ENCODE measurements around the gene RBM38.
"Not testable (repeated sequence)": the region's sequence is repeated elsewhere in the genome, so short reads cannot be mapped to it uniquely, and the experiment has no call there.

RBM38 gene

GRCh38 chr20:57417051-57417689 lies 26.0 kb downstream of the RBM38 start:
- no peak for DNase-seq (ENCODE audit: low read depth in 1 of 2, low spot score in 1 of 2)

GRCh38 chr20:57417830-57418780 lies 26.9 kb downstream of the RBM38 start:
- DNase-seq (ENCODE audit: low read depth in 1 of 2, low spot score in 1 of 2), result no peak

DNA sequence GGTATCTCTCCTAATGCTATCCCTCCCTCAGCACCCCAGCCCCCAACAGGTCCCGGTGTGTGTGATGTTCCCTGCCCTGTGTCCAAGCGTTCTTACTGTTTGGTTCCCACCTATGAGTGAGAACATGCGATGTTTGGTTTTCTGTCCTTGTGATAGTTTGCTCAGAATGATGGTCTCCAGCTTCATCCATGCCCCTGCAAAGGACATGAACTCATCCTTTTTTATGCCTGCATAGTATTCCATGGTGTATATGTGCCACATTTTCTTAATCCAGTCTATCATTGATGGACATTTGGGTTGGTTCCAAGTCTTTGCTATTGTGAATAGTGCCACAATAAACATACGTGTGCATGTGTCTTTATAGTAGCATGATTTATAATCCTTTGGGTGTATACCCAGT lies 28.3 kb downstream of the RBM38 start:
- not testable (repeated sequence) for DNase-seq (ENCODE audit: low read depth in 1 of 2, low spot score in 1 of 2)

DNA sequence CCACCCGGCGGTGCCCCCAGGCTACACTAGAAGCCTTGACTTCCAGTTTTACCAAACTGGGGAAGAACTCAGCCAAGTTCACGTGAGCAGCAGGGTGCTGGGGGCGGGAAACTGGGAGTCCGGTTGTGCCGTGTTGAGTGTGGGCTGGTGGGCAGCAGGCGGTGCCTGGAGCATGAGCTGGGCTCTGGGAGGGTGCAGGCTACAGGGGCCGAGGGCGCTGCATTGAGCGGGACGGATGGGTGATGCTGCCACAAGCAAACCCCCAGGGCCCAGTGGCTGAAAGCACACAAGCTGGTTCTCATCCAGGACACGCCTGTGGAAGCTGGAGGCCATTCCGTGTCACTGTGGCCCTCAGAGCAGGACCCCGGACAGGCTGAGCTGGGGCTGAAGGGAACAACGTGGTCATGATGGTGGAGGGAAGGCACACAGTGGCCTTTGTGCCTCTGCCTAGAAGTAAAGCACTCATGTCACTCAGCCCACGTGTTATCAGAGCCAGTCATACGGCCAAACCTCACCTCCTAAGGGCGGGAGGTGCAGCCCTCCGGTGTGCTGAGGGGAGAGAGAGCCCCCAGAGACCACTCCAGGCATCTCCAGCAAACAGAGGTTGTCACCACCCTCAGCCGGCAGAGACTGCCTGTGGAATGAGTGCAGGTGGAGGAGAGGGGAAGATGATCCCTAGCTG lies 29.5 kb downstream of the RBM38 start:
- DNase-seq (ENCODE audit: low read depth in 1 of 2, low spot score in 1 of 2), result no peak

GRCh38 chr20:57421253-57422220 lies 30.3 kb downstream of the RBM38 start:
- DNase-seq (ENCODE audit: low read depth in 1 of 2, low spot score in 1 of 2), result no peak

DNA sequence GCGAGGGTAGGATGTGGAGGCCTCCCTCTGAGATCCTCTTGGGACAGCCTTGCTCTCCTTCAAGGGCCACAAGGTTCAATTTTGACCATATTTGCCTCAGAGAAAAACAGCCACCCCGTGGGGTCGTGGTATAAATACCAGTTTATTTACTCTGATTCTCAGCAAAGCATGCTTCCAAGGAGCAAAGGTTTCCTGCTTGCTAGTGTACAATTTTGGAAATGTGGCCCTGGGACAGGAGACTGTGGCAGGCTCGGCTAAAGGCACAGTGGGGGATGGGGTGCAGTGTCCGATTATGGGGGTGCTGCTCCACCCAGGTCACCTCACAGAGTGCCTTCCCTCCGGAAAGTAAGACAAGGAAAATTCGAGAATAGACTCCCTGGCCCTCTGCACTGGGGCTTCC lies 31.1 kb downstream of the RBM38 start:
- no peak for DNase-seq (ENCODE audit: low read depth in 1 of 2, low spot score in 1 of 2)

DNA sequence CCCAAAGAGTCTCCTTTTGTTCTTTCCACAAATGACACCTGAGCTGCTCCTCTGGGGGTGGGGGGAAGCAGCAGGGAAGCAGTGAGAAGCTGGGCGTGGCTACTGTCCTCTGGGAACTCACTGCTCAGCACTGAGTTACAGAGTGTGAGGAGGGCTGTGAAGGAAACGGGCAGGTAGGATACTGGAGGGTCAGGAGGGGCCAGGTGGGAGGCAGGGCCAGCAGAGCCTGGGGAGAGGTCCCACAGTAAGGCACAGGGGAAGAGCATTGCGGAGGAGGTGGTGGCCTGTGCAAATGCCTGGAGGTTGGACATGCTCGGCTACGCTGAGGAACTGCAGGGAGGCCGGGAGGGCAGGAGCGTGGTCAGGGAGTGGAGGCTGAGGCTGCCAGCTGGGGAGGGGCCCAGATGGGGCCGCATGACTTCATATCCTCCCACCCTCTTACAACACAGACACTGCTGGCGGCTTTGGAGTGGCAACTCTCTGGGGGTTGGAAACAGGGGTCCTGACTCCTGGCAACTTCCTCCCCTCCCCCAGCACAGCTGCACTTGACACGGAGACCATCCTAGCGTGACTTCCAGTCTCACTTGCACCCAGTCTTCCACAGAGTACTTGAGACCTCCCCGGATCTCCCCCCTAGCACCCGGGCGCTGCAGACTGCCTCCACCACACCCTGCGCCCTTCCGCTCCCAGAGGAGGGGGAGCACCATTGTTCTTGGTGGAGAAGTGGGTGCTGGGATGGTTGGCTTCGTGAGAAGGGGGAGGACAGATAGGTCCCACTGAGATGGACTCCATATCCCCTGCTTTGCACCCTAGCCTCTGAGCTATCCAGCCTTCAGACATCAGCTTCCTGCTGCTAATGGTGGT lies 34.2 kb downstream of the RBM38 start:
- DNase-seq (ENCODE audit: low read depth in 1 of 2, low spot score in 1 of 2), result no peak

- no peak for DNase-seq (ENCODE audit: low read depth in 1 of 2, low spot score in 1 of 2)
Measured at GRCh38 chr20:57426271-57426689, 35.1 kb downstream of the RBM38 start.

DNA sequence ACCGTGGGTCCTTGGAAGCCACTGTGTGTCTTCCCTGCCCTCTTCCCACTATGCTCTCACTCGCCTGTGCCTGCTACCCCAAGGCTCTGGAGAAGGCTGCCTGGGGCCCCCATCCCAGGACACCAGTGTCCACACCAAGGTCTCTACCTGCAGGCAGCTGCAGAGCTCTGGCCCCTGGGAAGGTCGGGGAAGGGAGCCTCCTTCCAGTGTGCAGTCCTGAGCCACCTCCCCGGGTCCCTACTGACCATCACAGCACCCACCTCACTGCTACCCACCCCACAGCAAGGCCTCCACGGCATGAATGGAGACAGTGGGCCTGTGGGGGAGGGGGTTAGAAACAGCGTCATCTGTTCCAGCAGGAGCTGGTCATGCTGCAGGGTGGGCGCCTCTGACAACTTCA lies 35.6 kb downstream of the RBM38 start:
- no peak for DNase-seq (ENCODE audit: low read depth in 1 of 2, low spot score in 1 of 2)

- DNase-seq (ENCODE audit: low read depth in 1 of 2, low spot score in 1 of 2), result no peak
Measured at GRCh38 chr20:57428324-57429158, 37.3 kb downstream of the RBM38 start.

DNA sequence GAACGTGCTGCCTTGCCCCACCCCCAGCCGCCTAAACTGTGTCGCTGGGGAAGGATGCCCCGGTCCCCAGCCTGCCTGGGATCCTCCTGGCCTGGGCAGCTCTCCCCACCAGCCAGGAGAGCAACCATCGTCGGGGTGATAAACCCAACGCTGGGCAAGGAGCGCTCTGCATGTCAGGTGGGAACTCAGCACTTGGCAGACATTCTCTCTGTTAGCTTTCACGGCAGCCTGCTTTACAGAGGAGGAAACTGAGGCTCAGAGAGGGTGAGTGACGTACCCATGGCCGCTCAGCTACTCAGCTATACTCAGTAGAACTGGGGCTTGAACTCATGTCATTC lies 37.9 kb downstream of the RBM38 start:
- DNase-seq (ENCODE audit: low read depth in 1 of 2, low spot score in 1 of 2), result no peak

DNA sequence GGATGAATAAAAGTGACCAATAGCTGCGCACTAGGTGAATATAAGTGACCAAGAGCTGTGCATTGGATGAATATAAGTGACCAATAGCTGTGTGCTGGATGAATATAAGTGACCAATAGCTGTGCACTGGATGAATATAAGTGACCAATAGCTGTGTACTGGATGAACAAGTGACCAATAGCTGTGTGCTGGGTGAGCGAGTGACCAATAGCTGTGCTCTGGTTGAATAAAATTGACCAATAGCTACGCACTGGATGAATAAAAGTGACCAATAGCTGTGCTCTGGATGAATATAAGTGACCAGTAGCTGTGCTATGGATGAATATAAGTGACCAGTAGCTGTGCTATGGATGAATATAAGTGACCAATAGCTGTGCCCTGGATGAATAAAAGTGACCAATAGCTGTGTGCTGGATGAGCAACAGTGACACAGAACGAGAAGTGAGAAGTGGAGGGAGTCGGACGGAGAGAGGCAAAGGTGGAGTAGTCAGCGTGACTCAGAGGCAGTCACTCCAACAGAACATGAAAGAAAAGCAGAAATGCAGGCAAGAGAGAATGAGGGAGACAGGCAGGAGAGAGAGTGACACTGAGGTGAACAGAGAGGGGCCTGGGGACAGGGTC lies 38.5 kb downstream of the RBM38 start:
- DNase-seq (ENCODE audit: low read depth in 1 of 2, low spot score in 1 of 2), result no peak

- DNase-seq (ENCODE audit: low read depth in 1 of 2, low spot score in 1 of 2), result not testable (repeated sequence)
Measured at GRCh38 chr20:57430201-57430596, 39.0 kb downstream of the RBM38 start.

- no peak for DNase-seq (ENCODE audit: low read depth in 1 of 2, low spot score in 1 of 2)
Measured at GRCh38 chr20:57431539-57431835, 40.3 kb downstream of the RBM38 start.

- DNase-seq (ENCODE audit: low read depth in 1 of 2, low spot score in 1 of 2), result no peak
Measured at GRCh38 chr20:57432480-57432861, 41.3 kb downstream of the RBM38 start.

- peak; percentile 12 to 55 for DNase-seq (ENCODE audit: low read depth in 1 of 2, low spot score in 1 of 2)
Measured at GRCh38 chr20:57432862-57433491, 41.8 kb downstream of the RBM38 start.

GRCh38 chr20:57433657-57434389 lies 42.6 kb downstream of the RBM38 start:
- no peak for DNase-seq (ENCODE audit: low read depth in 1 of 2, low spot score in 1 of 2)

GRCh38 chr20:57434390-57434700 lies 43.1 kb downstream of the RBM38 start:
- DNase-seq (ENCODE audit: low read depth in 1 of 2, low spot score in 1 of 2), result no peak
